BJ (cell line): ENCODE measurements around the gene CIZ1. TPM values are rescaled to one million over a fixed set of nuclear protein-coding genes. Genes with fewer than 3 reads are reported as not detected.

Experiments
- CTCF ChIA-PET: fragments of 350-600 bp; formaldehyde crosslinking; extraction: SDS; loops from one replicate; lab custom pipeline; 2021; ENCODE audit warnings: antibody characterized with exemption, inconsistent platforms; lab: Yijun Ruan, JAX
- POLR2A ChIA-PET: fragments of 300-600 bp; sonication (Branson Sonifier 250); formaldehyde crosslinking; extraction: SDS; loops from one replicate; lab custom pipeline; 2021; ENCODE audit warnings: antibody characterized with exemption; lab: Charles Lee
- DNase-seq: peaks from one replicate; pipeline ENCODE4 v3.0.0-alpha.2; 2011; ENCODE audit warnings: low read depth
- H3K27me3 ChIP-seq: 2 replicates; pipeline ENCODE4 v1.6.0; 2011; ENCODE audit warnings: low read length; ENCODE audit not compliant: control insufficient read depth, insufficient read depth
- H3K36me3 ChIP-seq: 2 replicates; pipeline ENCODE4 v1.5.1; 2011; ENCODE audit warnings: low read length; ENCODE audit not compliant: control insufficient read depth, insufficient read depth
- H3K4me3 ChIP-seq: 2 replicates; pipeline ENCODE4 v1.5.1; 2011; ENCODE audit warnings: low read depth, mild to moderate bottlenecking, control low read depth, low read length
- CTCF ChIP-seq: IDR thresholded peaks from 2 replicates; pipeline ENCODE4 v1.5.1; 2011; ENCODE audit warnings: low read depth, mild to moderate bottlenecking, control low read depth, inconsistent platforms, low read length, moderate library complexity; ENCODE audit not compliant: insufficient read depth
- polyA plus RNA-seq: library from polyadenylated mRNA; depleted of rRNA; stranded (reverse); fragments of >200 nt; gene quantifications from 2 replicates; pipeline ENCODE4 v1.2.3, GENCODE V29; 2011

Gene CIZ1
- polyA plus RNA-seq, 1 experiment: 36.0 TPM

GRCh38 chr9:128203024-128203706 is 11.8 kb upstream of the CIZ1 start, which contains the start of gene DNM1:
Gene DNM1, plus strand, starts transcription at chr9:128203379. Its CDS starts 92 bp downstream, at chr9:128203471.
- peak; percentile 17; the same call in 1 of the 2 replicates for TF ChIP-seq CTCF
- H3K27me3 ChIP-seq: no peaks in the 10 kb centered on the region
- POLR2A ChIA-PET: no interaction called here
- peak within 1 kb of the TSS; percentile 61 for H3K4me3 ChIP-seq
- no peaks in the 10 kb centered on the region for H3K36me3 ChIP-seq
- CTCF ChIA-PET: interaction anchor here (0.7 to 2.0 kb wide), 9 partner anchors 8 to 65 kb away, joined by 3 to 10 read pairs (median 5); no protein-coding TSS in a partner anchor
- DNase-seq: no peak

GRCh38 chr9:128202648-128203023 is 11.3 kb upstream of the CIZ1 start:
- no peak for DNase-seq
- Histone ChIP-seq H3K27me3 (no peaks in the 10 kb centered on the region), H3K36me3 (no peaks in the 10 kb centered on the region), H3K4me3 (no peak overlapping the region)
- ChIA-PET CTCF (interaction anchor here (0.9 kb wide), 1 partner anchor 9 kb away, joined by 3 read pairs; no protein-coding TSS in a partner anchor), POLR2A (no interaction called here)
- no peak for TF ChIP-seq CTCF

DNA sequence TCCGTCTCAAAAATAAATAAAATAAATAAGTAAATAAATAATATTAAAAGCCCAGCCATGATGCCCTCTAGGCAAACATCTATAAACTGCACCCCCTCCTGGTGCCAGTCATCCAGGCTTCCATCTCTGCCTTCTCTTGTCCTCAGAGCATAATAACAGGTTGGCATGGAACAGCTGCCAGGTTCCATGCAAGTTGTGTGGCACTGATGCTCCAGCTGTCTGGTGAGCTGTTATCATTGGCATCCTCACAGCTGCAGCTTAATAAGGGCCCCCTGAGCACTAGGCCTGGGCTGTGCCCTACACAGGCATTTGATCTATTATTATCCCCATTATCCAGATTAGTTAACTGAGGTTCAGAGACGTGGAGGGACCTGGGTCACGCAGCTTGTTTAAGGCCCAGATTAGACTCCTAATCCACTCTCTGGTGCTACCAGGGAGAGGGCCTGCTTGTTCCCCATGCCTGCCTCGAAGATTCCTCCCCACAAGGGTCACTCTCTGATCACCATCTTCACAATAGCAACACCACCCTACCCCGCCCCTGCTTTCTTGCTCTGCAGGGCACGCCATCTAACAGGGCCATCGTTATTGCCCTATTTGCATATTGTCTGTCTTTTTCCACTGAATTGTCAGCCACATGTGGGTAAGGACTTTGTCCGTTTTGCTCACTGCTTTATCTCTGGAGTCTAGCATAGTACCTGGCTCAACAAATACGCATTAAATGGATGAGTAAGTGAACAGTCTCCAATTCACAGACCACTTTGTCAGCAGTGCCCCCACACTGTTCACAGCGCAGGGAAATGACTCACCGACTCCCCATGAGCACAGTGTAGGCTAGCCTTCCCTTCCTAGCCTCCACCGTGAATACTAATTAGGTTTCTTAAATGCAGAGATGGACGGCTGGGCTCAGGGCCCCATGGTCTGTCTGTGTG is 10.3 kb upstream of the CIZ1 start:
- no peak for TF ChIP-seq CTCF
- Histone ChIP-seq H3K4me3 (no peak overlapping the region), H3K36me3 (no peaks in the 10 kb centered on the region), H3K27me3 (no peaks in the 10 kb centered on the region)
- DNase-seq: no peak
- ChIA-PET CTCF (interaction anchor here (0.9 to 2.7 kb wide), 3 partner anchors 8 to 11 kb away, joined by 3 to 6 read pairs (median 4); no protein-coding TSS in a partner anchor), POLR2A (no interaction called here)

- H3K4me3 ChIP-seq: no peak overlapping the region
- no peak for TF ChIP-seq CTCF
- no peaks in the 10 kb centered on the region for H3K36me3 ChIP-seq
- ChIA-PET CTCF (interaction anchor here (0.6 to 2.3 kb wide), 4 partner anchors 9 to 617 kb away, joined by 3 to 9 read pairs (median 4); partner anchors contain the start of gene DNM1), POLR2A (no interaction called here)
- DNase-seq: no peak
- H3K27me3 ChIP-seq: no peaks in the 10 kb centered on the region
Observed at GRCh38 chr9:128193469-128194096, 2.2 kb upstream of the CIZ1 start.
